D721Med (cell line): ENCODE results near the gene STRIP1.

Source experiments
- DNase-seq: peaks from one replicate; pipeline ENCODE4 v3.0.0; 2011; ENCODE audit warnings: low spot score; ENCODE audit not compliant: insufficient read length
- FAIRE-seq: peaks from 2 replicates; lab custom pipeline; 2011; peaks lifted over from hg19 to GRCh38; lab: Jason Lieb, UNC
- TF ChIP-seq, protein P1 (sequence below): IDR thresholded peaks from 2 replicates; pipeline ENCODE4 v1.5.1; 2012; ENCODE audit warnings: mild to moderate bottlenecking, control low read depth; ENCODE audit not compliant: insufficient read depth; ENCODE audit errors: missing control alignments

STRIP1 gene

DNA sequence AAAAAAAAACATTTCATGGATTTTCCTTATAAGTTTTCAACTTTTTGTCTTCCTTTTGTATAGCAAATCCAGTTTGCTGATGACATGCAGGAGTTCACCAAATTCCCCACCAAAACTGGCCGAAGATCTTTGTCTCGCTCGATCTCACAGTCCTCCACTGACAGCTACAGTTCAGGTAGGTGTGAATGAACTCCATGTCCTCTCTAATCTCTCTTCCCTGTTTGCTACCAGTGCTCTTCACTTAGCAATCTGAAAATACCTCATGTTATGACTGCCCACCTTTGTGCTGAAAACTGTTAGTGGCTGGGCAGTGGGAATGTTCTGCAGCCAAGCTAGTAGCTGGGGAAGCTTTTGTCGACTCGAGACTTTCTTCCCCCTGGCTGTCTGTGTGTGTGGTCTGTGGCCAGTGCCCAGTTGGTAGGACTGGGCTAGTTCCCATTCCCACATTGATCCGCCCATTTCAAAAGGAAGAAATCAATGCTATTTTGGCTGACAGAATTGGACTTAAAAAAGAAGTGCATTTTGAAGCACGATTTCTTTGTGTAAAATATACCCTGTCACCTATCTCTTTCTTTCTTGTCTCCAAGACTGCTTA, 25.4 kb upstream of the STRIP1 start:
- TF ChIP-seq, protein P1, sequence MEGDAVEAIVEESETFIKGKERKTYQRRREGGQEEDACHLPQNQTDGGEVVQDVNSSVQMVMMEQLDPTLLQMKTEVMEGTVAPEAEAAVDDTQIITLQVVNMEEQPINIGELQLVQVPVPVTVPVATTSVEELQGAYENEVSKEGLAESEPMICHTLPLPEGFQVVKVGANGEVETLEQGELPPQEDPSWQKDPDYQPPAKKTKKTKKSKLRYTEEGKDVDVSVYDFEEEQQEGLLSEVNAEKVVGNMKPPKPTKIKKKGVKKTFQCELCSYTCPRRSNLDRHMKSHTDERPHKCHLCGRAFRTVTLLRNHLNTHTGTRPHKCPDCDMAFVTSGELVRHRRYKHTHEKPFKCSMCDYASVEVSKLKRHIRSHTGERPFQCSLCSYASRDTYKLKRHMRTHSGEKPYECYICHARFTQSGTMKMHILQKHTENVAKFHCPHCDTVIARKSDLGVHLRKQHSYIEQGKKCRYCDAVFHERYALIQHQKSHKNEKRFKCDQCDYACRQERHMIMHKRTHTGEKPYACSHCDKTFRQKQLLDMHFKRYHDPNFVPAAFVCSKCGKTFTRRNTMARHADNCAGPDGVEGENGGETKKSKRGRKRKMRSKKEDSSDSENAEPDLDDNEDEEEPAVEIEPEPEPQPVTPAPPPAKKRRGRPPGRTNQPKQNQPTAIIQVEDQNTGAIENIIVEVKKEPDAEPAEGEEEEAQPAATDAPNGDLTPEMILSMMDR = no peak
- FAIRE-seq (no peak), DNase-seq (no peak)

DNA sequence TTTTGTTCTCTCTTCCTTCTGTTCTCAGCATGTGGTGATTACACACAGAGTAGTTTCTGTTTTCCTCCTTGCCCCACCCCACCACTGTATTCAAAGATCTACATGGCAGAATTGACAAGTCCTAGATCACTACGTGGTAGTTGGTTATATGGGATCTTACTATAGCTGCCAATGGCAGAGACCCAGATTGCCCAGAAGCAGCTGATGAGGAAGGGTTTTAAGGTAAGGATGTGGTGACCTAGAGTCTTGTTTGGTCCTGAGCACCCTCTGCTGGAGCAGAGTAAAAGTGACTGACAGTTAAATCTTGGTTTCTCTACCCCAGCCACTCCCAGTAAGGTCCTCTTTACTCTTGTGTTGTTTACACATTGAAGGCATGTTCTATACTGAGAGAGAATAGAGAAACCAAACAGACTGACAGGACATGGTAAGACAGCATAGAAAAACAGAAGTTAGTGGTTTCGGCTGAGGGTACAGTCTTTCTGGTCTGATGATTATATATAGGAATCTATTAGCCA, 22.8 kb upstream of the STRIP1 start:
- DNase-seq = no peak
- FAIRE-seq = no peak
- TF ChIP-seq, protein P1 = peak; percentile 48

DNA sequence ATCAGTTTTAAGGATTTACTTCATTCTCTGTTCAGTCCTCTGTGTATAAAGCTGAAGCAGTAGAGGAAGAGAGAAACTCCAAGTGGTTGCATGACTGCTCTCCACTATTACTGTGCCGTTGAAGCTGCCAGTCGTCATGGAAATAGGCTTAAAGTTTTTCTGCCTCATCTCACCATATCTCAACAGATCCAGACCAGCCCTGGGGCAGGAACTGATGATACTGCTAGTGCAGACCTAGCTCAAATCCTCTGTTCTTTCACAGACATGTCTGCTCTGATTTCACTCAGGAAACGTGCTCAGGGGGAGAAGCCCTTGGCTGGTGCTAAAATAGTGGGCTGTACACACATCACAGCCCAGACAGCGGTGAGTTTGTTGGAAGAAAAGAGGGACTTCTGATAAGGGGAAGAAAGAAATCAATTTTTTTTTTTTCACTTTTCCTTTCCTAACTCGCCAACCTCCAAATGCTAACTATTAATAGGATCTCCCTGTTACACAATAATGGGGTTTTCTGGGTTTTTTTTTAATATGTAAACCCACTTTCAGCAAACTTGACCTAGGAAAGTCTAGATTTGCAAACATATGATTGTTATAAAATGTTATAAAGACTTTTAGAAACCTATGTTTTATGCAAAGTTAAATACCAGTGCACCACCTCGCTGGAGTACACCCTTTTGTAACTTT, 22.2 kb upstream of the STRIP1 start:
- TF ChIP-seq, protein P1 = no peak
- no peak for DNase-seq
- no peak for FAIRE-seq

DNA sequence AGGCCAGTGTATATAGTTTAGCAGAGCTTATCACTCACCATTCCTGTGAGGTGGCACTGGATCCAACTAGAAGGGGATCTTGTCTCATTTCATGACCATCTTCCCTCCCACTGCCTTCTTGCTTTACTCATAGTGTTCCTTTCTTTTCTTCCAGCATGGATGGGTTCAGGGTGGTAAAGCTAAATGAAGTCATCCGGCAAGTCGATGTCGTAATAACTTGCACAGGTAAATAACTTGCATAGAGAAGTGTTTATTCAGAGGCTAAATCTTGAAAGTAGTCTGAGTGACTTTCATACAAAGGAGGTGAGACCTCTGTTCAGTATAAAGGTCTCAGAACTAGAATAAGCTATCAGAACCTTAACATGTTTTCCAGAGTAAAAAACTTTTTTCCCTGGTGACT, 16.6 kb upstream of the STRIP1 start:
- TF ChIP-seq, protein P1 = no peak
- FAIRE-seq (no peak), DNase-seq (no peak)

DNA sequence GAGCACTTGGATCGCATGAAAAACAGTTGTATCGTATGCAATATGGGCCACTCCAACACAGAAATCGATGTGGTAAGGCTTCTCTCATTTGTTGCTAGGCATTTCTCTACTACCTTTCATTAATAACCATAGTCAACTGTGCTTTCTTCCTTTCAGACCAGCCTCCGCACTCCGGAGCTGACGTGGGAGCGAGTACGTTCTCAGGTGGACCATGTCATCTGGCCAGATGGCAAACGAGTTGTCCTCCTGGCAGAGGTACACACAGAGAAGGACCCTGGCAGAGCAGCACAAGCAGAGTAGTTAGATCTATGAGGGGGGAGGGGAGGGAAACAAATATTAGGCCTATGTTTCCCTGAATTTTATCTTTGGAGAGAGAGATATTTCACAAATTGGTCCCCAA, 16.0 kb upstream of the STRIP1 start:
- no peak for FAIRE-seq
- DNase-seq = no peak
- TF ChIP-seq, protein P1 = no peak

DNA sequence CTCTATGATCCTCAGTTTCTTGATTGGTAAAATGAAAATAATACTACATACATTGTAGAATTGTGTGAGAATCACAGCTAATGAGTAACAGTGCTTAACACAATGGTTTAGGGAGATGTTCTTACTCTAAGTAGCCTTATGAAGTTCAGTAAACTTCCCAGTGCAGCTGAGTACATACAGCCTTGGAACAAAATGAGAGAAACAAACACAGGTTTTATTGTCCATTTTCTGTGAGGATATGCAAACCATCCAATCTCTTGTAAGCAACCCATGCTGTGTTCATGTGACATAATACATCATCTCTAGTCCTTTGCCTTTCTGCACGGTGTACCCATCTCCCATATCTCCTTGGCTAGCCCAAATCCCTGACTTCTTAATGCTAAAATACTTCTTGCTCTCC, 14.7 kb upstream of the STRIP1 start:
- DNase-seq = no peak
- no peak for FAIRE-seq
- TF ChIP-seq, protein P1 = no peak

DNA sequence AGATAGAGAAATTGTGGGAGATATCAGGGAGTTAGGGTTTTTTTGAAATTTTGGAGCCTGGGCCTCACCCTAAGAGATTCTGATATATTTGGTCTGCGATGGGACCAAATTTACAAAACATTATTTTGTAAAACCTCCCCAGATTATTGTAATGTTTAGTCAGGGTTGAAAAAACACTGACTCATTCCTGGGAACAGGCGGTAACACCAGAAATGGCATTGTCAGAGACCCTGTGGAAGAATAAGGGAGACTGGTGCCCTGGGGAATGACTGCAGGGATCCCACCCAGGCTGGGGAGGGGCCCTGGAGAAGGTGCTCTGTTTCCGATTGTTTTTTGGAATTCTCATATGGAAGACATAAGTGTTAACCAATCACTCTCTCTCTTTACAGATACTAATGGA, 13.1 kb upstream of the STRIP1 start:
- DNase-seq = no peak
- TF ChIP-seq, protein P1 = no peak
- no peak for FAIRE-seq
